Fibroblast of mammary gland (primary cell): ENCODE results near the gene DMRT3.

Experiments used
- DNase-seq: peaks from one replicate; pipeline ENCODE4 v3.0.0-alpha.2; 2010; ENCODE audit warnings: low read depth
- H3K4me3 ChIP-seq: 2 replicates; pipeline ENCODE4 v1.5.1; 2011; ENCODE audit warnings: low read depth, mild to moderate bottlenecking, low read length, moderate library complexity; ENCODE audit not compliant: control insufficient read depth
- CTCF ChIP-seq: conservative IDR thresholded peaks from 2 replicates; pipeline ENCODE4 v1.5.1; 2011; ENCODE audit warnings: low read depth, low read length, inconsistent platforms; ENCODE audit not compliant: control insufficient read depth, insufficient read depth

DMRT3 gene

GRCh38 chr9:959914-960313, 16.5 kb upstream of the DMRT3 start:
- no peak for TF ChIP-seq CTCF

DNA sequence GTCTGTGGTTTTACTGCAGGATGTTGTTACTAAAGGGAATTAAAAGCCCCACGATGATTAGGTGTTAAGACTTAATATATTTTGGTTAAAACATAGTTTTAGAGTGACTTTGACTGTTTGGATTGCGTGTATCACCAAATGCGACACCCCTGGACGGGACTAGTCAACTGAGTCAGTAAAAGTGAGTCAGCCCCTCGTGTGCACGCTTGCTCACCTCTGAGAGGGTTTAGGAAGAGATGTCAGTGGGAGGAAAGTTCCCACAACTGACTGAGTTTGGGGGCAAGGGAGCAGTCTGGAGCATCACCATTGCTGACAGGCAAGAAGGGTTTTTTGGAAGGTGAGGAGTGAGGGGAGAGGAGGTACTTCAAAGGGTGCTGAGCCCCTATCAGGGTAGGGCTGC, 14.4 kb upstream of the DMRT3 start:
- TF ChIP-seq CTCF: no peak
- peak; percentile 81 for DNase-seq
- no peak overlapping the region for H3K4me3 ChIP-seq

More at GRCh38 chr9:959914-960313, 16.5 kb upstream of the DMRT3 start:
- no peak overlapping the region for H3K4me3 ChIP-seq
- DNase-seq: no peak

GRCh38 chr9:965497-965896, 11.0 kb upstream of the DMRT3 start:
- TF ChIP-seq CTCF: no peak
- H3K4me3 ChIP-seq: no peak overlapping the region
- DNase-seq: no peak

GRCh38 chr9:966870-967269, 9.6 kb upstream of the DMRT3 start:
- no peak for TF ChIP-seq CTCF
- no peak for DNase-seq
- no peak overlapping the region for H3K4me3 ChIP-seq

- no peak for DNase-seq
- TF ChIP-seq CTCF: no peak
- no peak overlapping the region for H3K4me3 ChIP-seq
These were observed 9.0 kb upstream of the DMRT3 start for GRCh38 chr9:967436-967835.

- no peak overlapping the region for H3K4me3 ChIP-seq
- DNase-seq: peak; percentile 22
- TF ChIP-seq CTCF: no peak
These were observed 8.4 kb upstream of the DMRT3 start for GRCh38 chr9:967903-968641.
